DOHH2 (cell line): Measurements from ENCODE around the gene PTGFR.

ENCODE experiments used
- H3F3A ChIP-seq: fragments of 200-600 bp; sonication (generic), shearing (Covaris generic); 2 replicates; pipeline ENCODE4 v1.6.0; 2016; ENCODE audit warnings: antibody characterized with exemption, mild to moderate bottlenecking; ENCODE audit not compliant: control insufficient read depth, insufficient read depth
- H3K27ac ChIP-seq: fragments of 200-600 bp; sonication (generic); 2 replicates; pipeline ENCODE4 v1.5.1; 2014; ENCODE audit warnings: low read depth, mild to moderate bottlenecking, low read length, moderate library complexity
- H3K27me3 ChIP-seq: fragments of 200-600 bp; sonication (generic); 2 replicates; pipeline ENCODE4 v1.6.1; 2014; ENCODE audit warnings: mild to moderate bottlenecking, low read length, mixed read lengths; ENCODE audit not compliant: control insufficient read depth
- H3K36me3 ChIP-seq: fragments of 200-600 bp; sonication (generic); 2 replicates; pipeline ENCODE4 v1.6.1; 2014; ENCODE audit warnings: mild to moderate bottlenecking, low read length, moderate library complexity, mixed read lengths; ENCODE audit not compliant: control insufficient read depth
- H3K4me1 ChIP-seq: fragments of 200-600 bp; sonication (generic); 2 replicates; pipeline ENCODE4 v1.6.1; 2014; ENCODE audit warnings: mild to moderate bottlenecking, low read length, mixed read lengths; ENCODE audit not compliant: control insufficient read depth
- H3K4me2 ChIP-seq: fragments of 200-600 bp; sonication (generic); 2 replicates; pipeline ENCODE4 v1.6.0; 2014; ENCODE audit warnings: mild to moderate bottlenecking, low read length, moderate library complexity
- H3K4me3 ChIP-seq: fragments of 200-600 bp; sonication (generic); 2 replicates; pipeline ENCODE4 v1.5.1; 2014; ENCODE audit warnings: mild to moderate bottlenecking, low read length, mixed read lengths
- H3K79me2 ChIP-seq: fragments of 200-600 bp; sonication (generic); 2 replicates; pipeline ENCODE4 v1.6.1; 2014; ENCODE audit warnings: mild to moderate bottlenecking, low read length, mixed read lengths; ENCODE audit not compliant: control insufficient read depth
- H3K9me2 ChIP-seq: fragments of 200-600 bp; sonication (generic); replicated peaks from 2 replicates; pipeline ENCODE4 v1.6.1; 2014; ENCODE audit warnings: mild to moderate bottlenecking, low read length, mixed read lengths; ENCODE audit not compliant: control insufficient read depth
- H3K9me3 ChIP-seq: fragments of 200-600 bp; sonication (generic); 2 replicates; pipeline ENCODE4 v1.6.1; 2014; ENCODE audit warnings: antibody characterized with exemption, low read length, mixed read lengths; ENCODE audit not compliant: control insufficient read depth, insufficient read depth
- H4K20me1 ChIP-seq: fragments of 200-600 bp; sonication (generic); 2 replicates; pipeline ENCODE4 v1.6.0; 2014; ENCODE audit warnings: low read depth, mild to moderate bottlenecking, antibody characterized with exemption, low read length, moderate library complexity; ENCODE audit not compliant: control insufficient read depth, insufficient read depth
- CTCF ChIP-seq: fragments of 200-600 bp; sonication (generic); IDR thresholded peaks from one replicate; pipeline ENCODE4 v1.5.1; 2014; ENCODE audit warnings: antibody characterized with exemption, mild to moderate bottlenecking, low read depth, low read length; ENCODE audit not compliant: poor library complexity, severe bottlenecking
- EZH2phosphoT487 ChIP-seq: fragments of 200-600 bp; sonication (generic); IDR thresholded peaks from 2 replicates; pipeline ENCODE4 v1.6.1; 2017; ENCODE audit warnings: borderline replicate concordance, mild to moderate bottlenecking, antibody characterized with exemption, low read length, moderate library complexity, mixed read lengths

The PTGFR gene

DNA sequence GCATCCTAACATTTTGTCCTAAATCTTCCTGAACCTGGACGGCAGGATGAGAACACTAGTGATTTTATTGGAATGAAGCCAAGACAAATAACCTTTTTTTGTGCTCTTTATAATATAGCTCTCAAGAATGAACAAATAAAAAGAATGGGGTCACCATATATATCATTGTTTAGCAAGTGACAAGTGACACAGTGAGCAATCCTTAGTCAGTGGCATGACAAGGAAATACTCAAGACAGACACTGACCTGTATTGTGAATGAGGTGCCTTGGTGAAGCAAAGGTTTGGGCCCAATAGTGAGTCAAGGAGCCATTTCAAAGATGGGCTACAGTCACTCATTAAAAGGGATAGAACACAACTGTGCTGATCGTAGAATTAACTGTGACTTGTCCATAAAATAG, 35.7 kb downstream of the PTGFR start:
- H3F3A ChIP-seq: no peaks in the 10 kb centered on the region
- no peaks in the 10 kb centered on the region for H3K9me3 ChIP-seq
- H3K36me3 ChIP-seq: no peaks in the 10 kb centered on the region
- no peaks in the 10 kb centered on the region for H3K79me2 ChIP-seq
- H3K27me3 ChIP-seq: peaks cover 4% of the 10 kb centered on the region; the same call in 1 of the 2 replicates
- H4K20me1 ChIP-seq: no peaks in the 10 kb centered on the region
- no peak overlapping the region for H3K4me3 ChIP-seq
- no peak overlapping the region for H3K27ac ChIP-seq
- no peaks in the 10 kb centered on the region for H3K9me2 ChIP-seq
- no peaks in the 10 kb centered on the region for H3K4me1 ChIP-seq
- TF ChIP-seq CTCF: no peak
- TF ChIP-seq EZH2phosphoT487: no peak
- H3K4me2 ChIP-seq: no peak overlapping the region

GRCh38 chr1:78527706-78528105, 36.9 kb downstream of the PTGFR start:
- Histone ChIP-seq H4K20me1 (no peaks in the 10 kb centered on the region), H3F3A (no peaks in the 10 kb centered on the region), H3K27me3 (no peaks in the 10 kb centered on the region), H3K4me3 (no peak overlapping the region), H3K9me2 (no peaks in the 10 kb centered on the region), H3K9me3 (no peaks in the 10 kb centered on the region), H3K79me2 (no peaks in the 10 kb centered on the region), H3K27ac (no peak overlapping the region), H3K4me2 (no peak overlapping the region), H3K4me1 (no peaks in the 10 kb centered on the region), H3K36me3 (no peaks in the 10 kb centered on the region)
- TF ChIP-seq CTCF (no peak), EZH2phosphoT487 (no peak)

- Histone ChIP-seq H3F3A (no peaks in the 10 kb centered on the region), H3K36me3 (no peaks in the 10 kb centered on the region), H3K9me2 (no peaks in the 10 kb centered on the region), H4K20me1 (no peaks in the 10 kb centered on the region), H3K9me3 (no peaks in the 10 kb centered on the region), H3K79me2 (no peaks in the 10 kb centered on the region), H3K4me1 (no peaks in the 10 kb centered on the region), H3K27ac (no peak overlapping the region), H3K4me3 (no peak overlapping the region), H3K27me3 (no peaks in the 10 kb centered on the region), H3K4me2 (no peak overlapping the region)
- no peak for TF ChIP-seq CTCF
- TF ChIP-seq EZH2phosphoT487: no peak
Observed at GRCh38 chr1:78533527-78533926, 42.8 kb downstream of the PTGFR start.

DNA sequence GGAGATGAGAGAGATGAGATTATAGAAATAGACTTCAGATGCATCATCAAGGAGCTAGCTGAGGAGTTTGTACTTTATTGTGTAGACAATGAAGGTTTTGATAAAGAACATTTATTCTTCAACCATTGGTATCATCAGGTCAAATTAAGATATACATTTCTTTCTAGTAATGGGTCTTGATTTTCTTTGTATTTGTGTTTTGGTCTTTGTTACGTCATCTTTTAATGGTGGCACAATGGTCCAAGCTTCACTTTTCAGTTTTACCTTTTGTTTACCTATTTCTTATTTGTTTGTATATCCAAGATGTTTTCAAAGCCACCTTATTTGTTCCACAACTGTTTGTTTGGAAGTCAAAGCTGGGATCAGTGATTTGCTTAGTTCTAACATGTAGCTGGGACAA, 44.5 kb downstream of the PTGFR start:
- Histone ChIP-seq H3K9me2 (no peaks in the 10 kb centered on the region), H3K36me3 (no peaks in the 10 kb centered on the region), H3K27ac (no peak overlapping the region), H3K4me3 (no peak overlapping the region), H3K79me2 (no peaks in the 10 kb centered on the region), H3K4me2 (no peak overlapping the region), H3K27me3 (no peaks in the 10 kb centered on the region), H3K9me3 (no peaks in the 10 kb centered on the region), H3F3A (no peaks in the 10 kb centered on the region), H3K4me1 (no peaks in the 10 kb centered on the region), H4K20me1 (no peaks in the 10 kb centered on the region)
- TF ChIP-seq CTCF (no peak), EZH2phosphoT487 (no peak)
